BE2C (cell line): ENCODE measurements around the gene MPPED1.

Source experiments
- DNase-seq: peaks from one replicate; pipeline ENCODE4 v3.0.0-alpha.2; 2020
- H3K27me3 ChIP-seq: fragments of 250-450 bp; sonication (Bioruptor Pico); 2 replicates; pipeline ENCODE4 v1.5.1; 2020; ENCODE audit warnings: mild to moderate bottlenecking
- H3K36me3 ChIP-seq: fragments of 250-450 bp; sonication (Bioruptor Pico); 2 replicates; pipeline ENCODE4 v1.5.1; 2020; ENCODE audit warnings: mild to moderate bottlenecking
- H3K4me1 ChIP-seq: fragments of 250-450 bp; sonication (Bioruptor Pico); 2 replicates; pipeline ENCODE4 v1.5.1; 2020
- H3K4me3 ChIP-seq: 2 replicates; pipeline ENCODE4 v1.5.1; 2011; ENCODE audit warnings: low read depth, low read length
- H3K9me3 ChIP-seq: fragments of 250-450 bp; sonication (Bioruptor Pico); 2 replicates; pipeline ENCODE4 v1.5.1; 2020
- CTCF ChIP-seq: IDR thresholded peaks from 2 replicates; pipeline ENCODE4 v1.5.1; 2012; ENCODE audit warnings: mild to moderate bottlenecking, low read depth, low read length

MPPED1 gene

GRCh38 chr22:43399980-43400358 is 11.8 kb upstream of the MPPED1 start:
- no peak for TF ChIP-seq CTCF
- DNase-seq, result no peak
- H3K36me3 ChIP-seq, result no peaks in the 10 kb centered on the region
- H3K9me3 ChIP-seq, result no peaks in the 10 kb centered on the region
- H3K27me3 ChIP-seq, result no peaks in the 10 kb centered on the region
- no peaks in the 10 kb centered on the region for H3K4me1 ChIP-seq
- no peak overlapping the region for H3K4me3 ChIP-seq

- Histone ChIP-seq H3K4me1 (no peaks in the 10 kb centered on the region), H3K9me3 (no peaks in the 10 kb centered on the region), H3K27me3 (no peaks in the 10 kb centered on the region), H3K4me3 (no peak overlapping the region), H3K36me3 (no peaks in the 10 kb centered on the region)
- TF ChIP-seq CTCF, result no peak
- DNase-seq, result no peak
Measured at GRCh38 chr22:43400449-43400848, 11.4 kb upstream of the MPPED1 start.

GRCh38 chr22:43401233-43401632 is 10.6 kb upstream of the MPPED1 start:
- no peaks in the 10 kb centered on the region for H3K4me1 ChIP-seq
- no peak overlapping the region for H3K4me3 ChIP-seq
- no peaks in the 10 kb centered on the region for H3K27me3 ChIP-seq
- no peak for DNase-seq
- TF ChIP-seq CTCF, result no peak
- H3K9me3 ChIP-seq, result no peaks in the 10 kb centered on the region
- no peaks in the 10 kb centered on the region for H3K36me3 ChIP-seq

GRCh38 chr22:43401661-43402060 is 10.2 kb upstream of the MPPED1 start:
- no peak for TF ChIP-seq CTCF
- no peak for DNase-seq
- Histone ChIP-seq H3K27me3 (no peaks in the 10 kb centered on the region), H3K9me3 (no peaks in the 10 kb centered on the region), H3K4me3 (no peak overlapping the region), H3K36me3 (no peaks in the 10 kb centered on the region), H3K4me1 (no peaks in the 10 kb centered on the region)

GRCh38 chr22:43402128-43402527 is 9.7 kb upstream of the MPPED1 start:
- no peaks in the 10 kb centered on the region for H3K9me3 ChIP-seq
- no peak overlapping the region for H3K4me3 ChIP-seq
- H3K27me3 ChIP-seq, result no peaks in the 10 kb centered on the region
- no peaks in the 10 kb centered on the region for H3K4me1 ChIP-seq
- no peak for TF ChIP-seq CTCF
- no peak for DNase-seq
- H3K36me3 ChIP-seq, result no peaks in the 10 kb centered on the region

- Histone ChIP-seq H3K4me3 (no peak overlapping the region), H3K4me1 (peaks cover 7% of the 10 kb centered on the region), H3K36me3 (no peaks in the 10 kb centered on the region), H3K27me3 (no peaks in the 10 kb centered on the region), H3K9me3 (no peaks in the 10 kb centered on the region)
- DNase-seq, result no peak
- no peak for TF ChIP-seq CTCF
Measured at GRCh38 chr22:43404673-43405385, 7.0 kb upstream of the MPPED1 start.
